OCI-LY7 (cell line): ENCODE data around the gene ASCC2.

Experiments used
- EZH2phosphoT487 ChIP-seq: fragments of 200-600 bp; sonication (generic); IDR thresholded peaks from 2 replicates; pipeline ENCODE4 v1.6.1; 2018; ENCODE audit warnings: low read depth, borderline replicate concordance, mild to moderate bottlenecking, mixed run types, antibody characterized with exemption, low read length, moderate library complexity, mixed read lengths
- TF ChIP-seq, protein P1 (sequence below): fragments of 200-600 bp; sonication (generic); conservative IDR thresholded peaks from 2 replicates; pipeline ENCODE4 v1.5.1; 2014; ENCODE audit warnings: mild to moderate bottlenecking, antibody characterized with exemption, low read length, moderate library complexity, mixed read lengths

- TF ChIP-seq, protein P1, sequence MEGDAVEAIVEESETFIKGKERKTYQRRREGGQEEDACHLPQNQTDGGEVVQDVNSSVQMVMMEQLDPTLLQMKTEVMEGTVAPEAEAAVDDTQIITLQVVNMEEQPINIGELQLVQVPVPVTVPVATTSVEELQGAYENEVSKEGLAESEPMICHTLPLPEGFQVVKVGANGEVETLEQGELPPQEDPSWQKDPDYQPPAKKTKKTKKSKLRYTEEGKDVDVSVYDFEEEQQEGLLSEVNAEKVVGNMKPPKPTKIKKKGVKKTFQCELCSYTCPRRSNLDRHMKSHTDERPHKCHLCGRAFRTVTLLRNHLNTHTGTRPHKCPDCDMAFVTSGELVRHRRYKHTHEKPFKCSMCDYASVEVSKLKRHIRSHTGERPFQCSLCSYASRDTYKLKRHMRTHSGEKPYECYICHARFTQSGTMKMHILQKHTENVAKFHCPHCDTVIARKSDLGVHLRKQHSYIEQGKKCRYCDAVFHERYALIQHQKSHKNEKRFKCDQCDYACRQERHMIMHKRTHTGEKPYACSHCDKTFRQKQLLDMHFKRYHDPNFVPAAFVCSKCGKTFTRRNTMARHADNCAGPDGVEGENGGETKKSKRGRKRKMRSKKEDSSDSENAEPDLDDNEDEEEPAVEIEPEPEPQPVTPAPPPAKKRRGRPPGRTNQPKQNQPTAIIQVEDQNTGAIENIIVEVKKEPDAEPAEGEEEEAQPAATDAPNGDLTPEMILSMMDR, result no peak
- no peak for TF ChIP-seq EZH2phosphoT487
These were observed 17.6 kb upstream of the ASCC2 start for GRCh38 chr22:29855611-29856181.
